Hematopoietic multipotent progenitor cell treated with erythropoietin and hydrocortisone succinate and interleukin-3 and kit ligand, for 15 days (in vitro differentiated cells): Measurements from ENCODE around the gene HIVEP2.

Experiments
- DNase-seq: peaks from one replicate; pipeline ENCODE4 v3.0.0-alpha.2; 2015; ENCODE audit warnings: low spot score

HIVEP2 gene

GRCh38 chr6:142732790-142733189, 212.2 kb downstream of the HIVEP2 start:
- DNase-seq: no peak

GRCh38 chr6:142731611-142732010, 213.4 kb downstream of the HIVEP2 start:
- DNase-seq: no peak

GRCh38 chr6:142729618-142730017, 215.4 kb downstream of the HIVEP2 start:
- DNase-seq: no peak

GRCh38 chr6:142728910-142729481, 216.0 kb downstream of the HIVEP2 start:
- no peak for DNase-seq

- no peak for DNase-seq
Measured at GRCh38 chr6:142728364-142728763, 216.6 kb downstream of the HIVEP2 start.

GRCh38 chr6:142726616-142727015, 218.4 kb downstream of the HIVEP2 start:
- DNase-seq: no peak

GRCh38 chr6:142725024-142725770, 219.8 kb downstream of the HIVEP2 start:
- DNase-seq: no peak

- no peak for DNase-seq
Measured at GRCh38 chr6:142722841-142723240, 222.1 kb downstream of the HIVEP2 start.

GRCh38 chr6:142722012-142722411, 223.0 kb downstream of the HIVEP2 start:
- no peak for DNase-seq

GRCh38 chr6:142721215-142721920, 223.6 kb downstream of the HIVEP2 start:
- no peak for DNase-seq

- DNase-seq: no peak
Measured at GRCh38 chr6:142718667-142719191, 226.2 kb downstream of the HIVEP2 start.

- DNase-seq: no peak
Measured at GRCh38 chr6:142716097-142716496, 228.9 kb downstream of the HIVEP2 start.

GRCh38 chr6:142714951-142715785, 229.8 kb downstream of the HIVEP2 start:
- no peak for DNase-seq

GRCh38 chr6:142713959-142714358, 231.0 kb downstream of the HIVEP2 start:
- DNase-seq: no peak

GRCh38 chr6:142712231-142712630, 232.7 kb downstream of the HIVEP2 start:
- DNase-seq: no peak

GRCh38 chr6:142708651-142709050, 236.3 kb downstream of the HIVEP2 start:
- no peak for DNase-seq

GRCh38 chr6:142707255-142707654, 237.7 kb downstream of the HIVEP2 start:
- no peak for DNase-seq

- DNase-seq: no peak
Measured at GRCh38 chr6:142706210-142706609, 238.8 kb downstream of the HIVEP2 start.

- DNase-seq: no peak
Measured at GRCh38 chr6:142705054-142705453, 239.9 kb downstream of the HIVEP2 start.

- no peak for DNase-seq
Measured at GRCh38 chr6:142702501-142703460, 242.2 kb downstream of the HIVEP2 start.
